ENCODE data around the gene GAB2. TPM values are rescaled to one million over a fixed set of nuclear protein-coding genes. Genes with fewer than 3 reads are reported as not detected.

The GAB2 gene
- total RNA-seq, 2 experiments from 2014 or later: 10.7 to 11.9 TPM

DNA sequence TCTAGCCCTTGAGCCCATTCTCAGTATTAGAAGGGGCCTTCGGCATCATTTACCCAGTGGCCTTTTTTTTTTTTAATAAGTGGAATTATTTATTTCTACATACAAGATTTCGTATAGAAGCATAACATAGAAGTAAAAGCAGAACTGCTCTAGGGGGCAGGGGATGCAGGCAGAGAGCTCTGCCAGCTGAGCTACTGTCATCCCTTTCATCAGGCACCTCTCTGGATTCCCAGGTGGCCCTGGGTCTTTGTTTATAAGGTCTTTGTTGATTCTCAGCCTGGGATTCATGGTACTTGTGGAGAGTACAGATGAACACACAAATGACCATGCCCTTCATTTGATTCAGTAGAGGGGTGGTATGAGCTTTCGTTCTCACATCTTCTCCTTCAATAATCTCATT, 66.4 kb downstream of the GAB2 start:
- no peaks in the 10 kb centered on the region for H3K36me3 Mint-ChIP-seq (ENCODE audit: low read depth)
- H3K4me3 Mint-ChIP-seq: no peak overlapping the region
- intact Hi-C loops (cut with DNase I, micrococcal nuclease): loop anchor here in 1 of 2 experiments (10.0 kb wide), 1 partner anchor 54 kb away; no protein-coding TSS in a partner anchor
- H3K4me1 Mint-ChIP-seq (ENCODE audit: low read depth): peaks cover 19% of the 10 kb centered on the region
- DNase-seq (no peak), ATAC-seq (ENCODE audit: poor library complexity) (no peak)
- Histone ChIP-seq H3K27me3 (ENCODE audit: control insufficient read depth in 1 of 2, insufficient read depth in 2 of 2, low read length in 2 of 2) (no peaks in the 10 kb centered on the region), H3K4me1 (ENCODE audit: insufficient read depth, low read length) (peaks cover 7% of the 10 kb centered on the region), H3K36me3 (ENCODE audit: insufficient read depth, low read length) (no peaks in the 10 kb centered on the region), H3K4me3 (ENCODE audit: low read length) (no peak overlapping the region), H3K27ac (ENCODE audit: low read depth in 1 of 2, low read length in 2 of 2) (no peak overlapping the region), H3K9me3 (ENCODE audit: control insufficient read depth in 1 of 2, insufficient read depth in 1 of 2, low read length in 2 of 2) (no peaks in the 10 kb centered on the region)
- H3K27ac Mint-ChIP-seq: no peak overlapping the region
- H3K9me3 Mint-ChIP-seq: no peaks in the 10 kb centered on the region
- TF ChIP-seq, protein P1, sequence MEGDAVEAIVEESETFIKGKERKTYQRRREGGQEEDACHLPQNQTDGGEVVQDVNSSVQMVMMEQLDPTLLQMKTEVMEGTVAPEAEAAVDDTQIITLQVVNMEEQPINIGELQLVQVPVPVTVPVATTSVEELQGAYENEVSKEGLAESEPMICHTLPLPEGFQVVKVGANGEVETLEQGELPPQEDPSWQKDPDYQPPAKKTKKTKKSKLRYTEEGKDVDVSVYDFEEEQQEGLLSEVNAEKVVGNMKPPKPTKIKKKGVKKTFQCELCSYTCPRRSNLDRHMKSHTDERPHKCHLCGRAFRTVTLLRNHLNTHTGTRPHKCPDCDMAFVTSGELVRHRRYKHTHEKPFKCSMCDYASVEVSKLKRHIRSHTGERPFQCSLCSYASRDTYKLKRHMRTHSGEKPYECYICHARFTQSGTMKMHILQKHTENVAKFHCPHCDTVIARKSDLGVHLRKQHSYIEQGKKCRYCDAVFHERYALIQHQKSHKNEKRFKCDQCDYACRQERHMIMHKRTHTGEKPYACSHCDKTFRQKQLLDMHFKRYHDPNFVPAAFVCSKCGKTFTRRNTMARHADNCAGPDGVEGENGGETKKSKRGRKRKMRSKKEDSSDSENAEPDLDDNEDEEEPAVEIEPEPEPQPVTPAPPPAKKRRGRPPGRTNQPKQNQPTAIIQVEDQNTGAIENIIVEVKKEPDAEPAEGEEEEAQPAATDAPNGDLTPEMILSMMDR (IDR thresholded peaks at IDR 0.05): no peak
- POLR2A ChIA-PET: no interaction called here
- H3K27me3 Mint-ChIP-seq: no peaks in the 10 kb centered on the region
- CTCF ChIA-PET: no interaction called here

DNA sequence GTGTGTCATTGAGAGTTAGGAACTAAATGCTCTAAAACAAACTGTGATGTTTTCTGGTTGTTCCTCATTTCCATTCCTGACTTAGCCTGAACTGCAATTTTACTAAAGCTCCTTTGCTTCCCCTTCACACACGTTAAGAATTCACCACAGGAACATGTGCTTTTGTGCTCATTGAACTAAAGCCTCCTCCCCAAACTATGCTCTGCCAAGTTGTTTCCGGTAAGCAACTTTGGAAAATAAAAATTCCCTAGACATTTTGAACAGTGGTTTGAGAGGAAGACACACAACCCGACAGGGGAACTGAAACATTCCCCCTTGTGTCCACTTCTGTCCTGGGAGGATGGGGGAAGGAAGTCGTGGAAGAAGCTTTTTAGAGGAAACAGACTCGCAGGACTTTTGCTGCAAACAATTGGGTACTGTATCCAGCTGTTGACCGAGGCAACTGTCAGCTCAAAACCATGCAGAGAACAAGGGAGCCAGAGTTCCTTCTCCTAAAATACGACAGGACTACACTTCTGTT, 66.9 kb downstream of the GAB2 start:
- ChIA-PET POLR2A (no interaction called here), CTCF (no interaction called here)
- Histone ChIP-seq H3K36me3 (ENCODE audit: insufficient read depth, low read length) (no peaks in the 10 kb centered on the region), H3K27me3 (ENCODE audit: control insufficient read depth in 1 of 2, insufficient read depth in 2 of 2, low read length in 2 of 2) (no peaks in the 10 kb centered on the region), H3K27ac (ENCODE audit: low read depth in 1 of 2, low read length in 2 of 2) (no peak overlapping the region), H3K4me3 (ENCODE audit: low read length) (no peak overlapping the region), H3K9me3 (ENCODE audit: control insufficient read depth in 1 of 2, insufficient read depth in 1 of 2, low read length in 2 of 2) (no peaks in the 10 kb centered on the region), H3K4me1 (ENCODE audit: insufficient read depth, low read length) (peaks cover 7% of the 10 kb centered on the region)
- ATAC-seq (ENCODE audit: poor library complexity) (no peak), DNase-seq (peak in 2 of 14 experiments; percentile 24)
- intact Hi-C loops (cut with DNase I, micrococcal nuclease): loop anchor here in 1 of 2 experiments (10.0 kb wide), 1 partner anchor 54 kb away; no protein-coding TSS in a partner anchor
- Mint-ChIP-seq H3K4me1 (ENCODE audit: low read depth) (peaks cover 19% of the 10 kb centered on the region), H3K27ac (no peak overlapping the region), H3K36me3 (ENCODE audit: low read depth) (no peaks in the 10 kb centered on the region), H3K27me3 (no peaks in the 10 kb centered on the region), H3K9me3 (no peaks in the 10 kb centered on the region), H3K4me3 (no peak overlapping the region)
- TF ChIP-seq, protein P1 (IDR thresholded peaks at IDR 0.05): no peak

DNA sequence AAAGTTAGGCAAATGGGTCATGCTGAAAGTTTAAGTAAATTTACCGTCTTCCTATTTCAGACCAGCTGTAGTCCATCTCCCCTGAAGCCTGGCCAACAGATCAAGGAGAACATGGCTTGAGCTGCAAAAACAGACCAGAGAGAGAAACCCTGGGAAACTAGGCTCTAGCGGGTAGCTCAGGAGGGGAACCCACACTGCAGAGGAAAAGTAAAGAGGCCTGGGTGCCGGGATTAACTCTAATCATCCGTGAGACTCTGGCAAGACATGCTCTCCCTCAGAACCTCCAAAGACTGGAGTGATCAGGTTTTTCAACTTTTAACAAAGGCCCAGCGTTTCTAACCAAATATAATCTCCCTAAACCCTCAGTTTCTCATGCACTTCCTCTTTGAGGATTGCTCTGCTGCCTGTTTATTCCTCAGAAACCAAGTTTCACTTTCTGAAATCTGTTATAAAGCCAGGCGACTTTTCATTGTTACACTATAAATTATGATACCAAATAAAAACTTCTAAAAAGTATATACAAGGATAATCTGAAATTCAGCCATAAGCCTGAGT, 67.5 kb downstream of the GAB2 start:
- ChIA-PET POLR2A (no interaction called here), CTCF (no interaction called here)
- H3K4me3 Mint-ChIP-seq: no peak overlapping the region
- peak overlapping the region; percentile 5 for H3K27ac Mint-ChIP-seq
- no peaks in the 10 kb centered on the region for H3K27me3 ChIP-seq (ENCODE audit: control insufficient read depth in 1 of 2, insufficient read depth in 2 of 2, low read length in 2 of 2)
- no peak for DNase-seq
- no peaks in the 10 kb centered on the region for H3K36me3 ChIP-seq (ENCODE audit: insufficient read depth, low read length)
- H3K4me1 ChIP-seq (ENCODE audit: insufficient read depth, low read length): peaks cover 7% of the 10 kb centered on the region
- no peak for ATAC-seq (ENCODE audit: poor library complexity)
- no peak overlapping the region for H3K4me3 ChIP-seq (ENCODE audit: low read length)
- H3K9me3 ChIP-seq (ENCODE audit: control insufficient read depth in 1 of 2, insufficient read depth in 1 of 2, low read length in 2 of 2): no peaks in the 10 kb centered on the region
- no peaks in the 10 kb centered on the region for H3K27me3 Mint-ChIP-seq
- intact Hi-C loops (cut with DNase I, micrococcal nuclease): loop anchor here in 1 of 2 experiments (10.0 kb wide), 1 partner anchor 55 kb away; no protein-coding TSS in a partner anchor
- H3K36me3 Mint-ChIP-seq (ENCODE audit: low read depth): no peaks in the 10 kb centered on the region
- H3K27ac ChIP-seq (ENCODE audit: low read depth in 1 of 2, low read length in 2 of 2): no peak overlapping the region
- H3K9me3 Mint-ChIP-seq: no peaks in the 10 kb centered on the region
- TF ChIP-seq, protein P1 (IDR thresholded peaks at IDR 0.05): no peak
- peaks cover 19% of the 10 kb centered on the region for H3K4me1 Mint-ChIP-seq (ENCODE audit: low read depth)

All from CD4-positive, alpha-beta T cell (primary cell).